Measurements from ENCODE around the gene CINP.

The CINP gene

DNA sequence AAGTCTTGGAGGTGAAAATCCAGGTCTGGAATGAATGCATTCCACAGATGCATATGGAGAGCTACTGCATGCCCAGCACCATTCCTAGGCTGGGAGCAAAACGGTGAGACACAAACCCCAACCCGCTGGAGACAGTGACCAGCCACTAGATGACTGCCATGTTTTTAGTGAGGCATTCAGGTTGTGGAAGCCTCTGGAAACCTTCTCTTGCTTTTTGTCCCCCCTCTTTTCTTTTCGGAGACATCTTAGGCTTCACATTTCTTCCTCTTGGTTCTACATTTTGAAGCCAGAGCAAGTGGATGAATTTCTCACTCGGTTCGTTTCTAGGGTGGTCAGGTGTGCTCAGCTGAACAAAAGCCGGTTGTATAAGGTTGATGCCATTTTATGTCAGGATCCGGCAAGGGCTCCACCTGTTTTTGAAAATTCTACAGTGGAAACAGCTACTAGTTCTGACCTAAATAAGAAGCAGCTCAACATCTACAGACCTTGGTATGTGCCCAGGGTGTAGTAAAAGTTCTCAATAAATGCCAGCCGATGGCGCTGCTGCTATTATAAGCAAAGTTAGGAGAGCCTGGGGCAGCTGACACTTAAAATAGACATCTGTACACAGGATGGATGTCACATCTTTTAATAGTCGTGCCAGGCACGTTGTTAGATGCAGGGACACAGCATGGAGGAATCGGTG lies 45.0 kb downstream of the CINP start:
- Histone ChIP-seq H3K36me3 (replicated peaks; ENCODE audit: low read depth, low read length) (no peaks in the 10 kb centered on the region), H3K4me3 (ENCODE audit: low read length) (peak overlapping the region; percentile 91), H3K9me3 (ENCODE audit: insufficient read depth, low read length) (no peaks in the 10 kb centered on the region), H3K79me2 (ENCODE audit: low read length) (peaks cover 15% of the 10 kb centered on the region), H3K9ac (ENCODE audit: low read length) (peak overlapping the region; percentile 79), H4K20me1 (ENCODE audit: insufficient read depth, low read length) (no peaks in the 10 kb centered on the region), H2AFZ (ENCODE audit: low read depth, low read length) (peak overlapping the region; percentile 94), H3K4me2 (ENCODE audit: low read length) (peak overlapping the region; percentile 90), H3K27me3 (ENCODE audit: low read depth, low read length) (no peaks in the 10 kb centered on the region), H3K27ac (ENCODE audit: low read length) (peak overlapping the region; percentile 69), H3K4me1 (ENCODE audit: low read length) (peaks cover 39% of the 10 kb centered on the region)
- TF ChIP-seq EZH2phosphoT487 (IDR thresholded peaks at IDR 0.05; ENCODE audit: low read depth) = no peak
- TF ChIP-seq, protein P1, sequence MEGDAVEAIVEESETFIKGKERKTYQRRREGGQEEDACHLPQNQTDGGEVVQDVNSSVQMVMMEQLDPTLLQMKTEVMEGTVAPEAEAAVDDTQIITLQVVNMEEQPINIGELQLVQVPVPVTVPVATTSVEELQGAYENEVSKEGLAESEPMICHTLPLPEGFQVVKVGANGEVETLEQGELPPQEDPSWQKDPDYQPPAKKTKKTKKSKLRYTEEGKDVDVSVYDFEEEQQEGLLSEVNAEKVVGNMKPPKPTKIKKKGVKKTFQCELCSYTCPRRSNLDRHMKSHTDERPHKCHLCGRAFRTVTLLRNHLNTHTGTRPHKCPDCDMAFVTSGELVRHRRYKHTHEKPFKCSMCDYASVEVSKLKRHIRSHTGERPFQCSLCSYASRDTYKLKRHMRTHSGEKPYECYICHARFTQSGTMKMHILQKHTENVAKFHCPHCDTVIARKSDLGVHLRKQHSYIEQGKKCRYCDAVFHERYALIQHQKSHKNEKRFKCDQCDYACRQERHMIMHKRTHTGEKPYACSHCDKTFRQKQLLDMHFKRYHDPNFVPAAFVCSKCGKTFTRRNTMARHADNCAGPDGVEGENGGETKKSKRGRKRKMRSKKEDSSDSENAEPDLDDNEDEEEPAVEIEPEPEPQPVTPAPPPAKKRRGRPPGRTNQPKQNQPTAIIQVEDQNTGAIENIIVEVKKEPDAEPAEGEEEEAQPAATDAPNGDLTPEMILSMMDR (IDR thresholded peaks at IDR 0.05; ENCODE audit: low read depth, low read length) = peak; percentile 65

DNA sequence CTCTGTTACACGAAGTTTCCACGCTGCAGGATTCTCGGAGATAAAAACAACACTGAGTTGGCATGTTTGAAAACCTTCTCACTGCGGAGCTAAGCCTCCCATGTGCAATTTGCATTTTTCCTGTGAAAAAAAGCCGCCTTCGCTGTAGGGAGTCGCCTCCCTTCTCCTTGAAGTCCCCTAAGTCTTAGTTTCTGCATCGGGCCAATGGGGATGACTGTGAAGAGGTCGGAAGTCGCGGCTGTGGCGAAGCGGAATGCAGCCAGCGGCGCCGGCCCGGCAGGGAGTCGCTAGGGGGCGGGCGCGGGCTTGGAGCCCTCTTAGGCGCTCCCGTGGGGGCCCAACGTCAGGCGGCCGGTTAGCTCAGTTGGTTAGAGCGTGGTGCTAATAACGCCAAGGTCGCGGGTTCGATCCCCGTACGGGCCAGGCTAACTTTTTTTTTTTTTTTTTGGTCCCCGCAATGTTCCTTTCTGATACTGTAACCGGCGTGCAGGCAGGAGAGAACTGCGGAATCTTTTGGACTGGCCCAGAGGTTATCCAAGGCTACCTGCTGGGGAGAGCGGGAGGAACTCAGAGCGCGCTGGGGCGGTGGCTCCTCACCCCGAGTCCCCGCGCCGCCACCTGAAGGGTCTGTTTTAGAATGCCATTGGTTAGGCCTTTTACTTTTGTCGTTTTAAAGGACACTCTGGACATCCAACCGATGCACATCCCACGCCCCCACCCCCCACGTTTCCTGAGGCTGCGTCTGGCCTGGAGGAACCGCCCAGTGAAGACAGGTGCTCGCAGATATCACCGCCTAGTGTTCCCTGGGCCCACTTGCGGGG lies 45.7 kb downstream of the CINP start:
- TF ChIP-seq EZH2phosphoT487 (IDR thresholded peaks at IDR 0.05; ENCODE audit: low read depth) = no peak
- TF ChIP-seq, protein P1 (IDR thresholded peaks at IDR 0.05; ENCODE audit: low read depth, low read length) = peak; percentile 70
- Histone ChIP-seq H3K27me3 (ENCODE audit: low read depth, low read length) (no peaks in the 10 kb centered on the region), H3K36me3 (replicated peaks; ENCODE audit: low read depth, low read length) (no peaks in the 10 kb centered on the region), H3K4me2 (ENCODE audit: low read length) (peak overlapping the region; percentile 90), H3K9ac (ENCODE audit: low read length) (peak overlapping the region; percentile 79), H3K27ac (ENCODE audit: low read length) (peak overlapping the region; percentile 69), H3K4me3 (ENCODE audit: low read length) (peak overlapping the region; percentile 91), H4K20me1 (ENCODE audit: insufficient read depth, low read length) (no peaks in the 10 kb centered on the region), H3K4me1 (ENCODE audit: low read length) (peaks cover 39% of the 10 kb centered on the region), H3K9me3 (ENCODE audit: insufficient read depth, low read length) (no peaks in the 10 kb centered on the region), H3K79me2 (ENCODE audit: low read length) (peaks cover 15% of the 10 kb centered on the region), H2AFZ (ENCODE audit: low read depth, low read length) (peak overlapping the region; percentile 97)

DNA sequence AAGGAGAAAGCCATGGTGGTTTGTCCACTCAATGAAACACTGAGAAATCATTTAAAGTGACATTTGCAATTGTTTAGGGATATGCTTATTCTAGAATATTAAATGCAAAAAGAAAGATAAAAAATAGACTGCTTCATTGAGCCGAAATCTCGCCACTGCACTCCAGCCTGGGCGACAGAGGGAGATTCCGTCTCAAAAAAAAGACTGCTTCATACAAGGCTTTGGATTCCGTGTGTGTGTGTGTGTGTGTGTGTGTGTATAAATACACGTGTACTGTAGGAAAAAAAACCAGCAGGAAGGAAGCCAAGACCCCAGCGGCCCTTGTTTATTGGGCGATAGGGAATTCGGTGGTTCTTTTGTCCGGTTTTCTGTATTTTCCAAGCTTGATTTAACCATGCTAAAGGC lies 46.4 kb downstream of the CINP start:
- Histone ChIP-seq H3K9ac (ENCODE audit: low read length) (peak overlapping the region; percentile 64), H3K9me3 (ENCODE audit: insufficient read depth, low read length) (no peaks in the 10 kb centered on the region), H3K27me3 (ENCODE audit: low read depth, low read length) (no peaks in the 10 kb centered on the region), H3K36me3 (replicated peaks; ENCODE audit: low read depth, low read length) (no peaks in the 10 kb centered on the region), H3K4me2 (ENCODE audit: low read length) (peak overlapping the region; percentile 82), H3K4me1 (ENCODE audit: low read length) (peaks cover 39% of the 10 kb centered on the region), H3K79me2 (ENCODE audit: low read length) (peaks cover 15% of the 10 kb centered on the region), H3K4me3 (ENCODE audit: low read length) (peak overlapping the region; percentile 91), H4K20me1 (ENCODE audit: insufficient read depth, low read length) (no peaks in the 10 kb centered on the region), H3K27ac (ENCODE audit: low read length) (no peak overlapping the region), H2AFZ (ENCODE audit: low read depth, low read length) (peak overlapping the region; percentile 97)
- TF ChIP-seq EZH2phosphoT487 (IDR thresholded peaks at IDR 0.05; ENCODE audit: low read depth) = no peak
- TF ChIP-seq, protein P1 (IDR thresholded peaks at IDR 0.05; ENCODE audit: low read depth, low read length) = no peak

DNA sequence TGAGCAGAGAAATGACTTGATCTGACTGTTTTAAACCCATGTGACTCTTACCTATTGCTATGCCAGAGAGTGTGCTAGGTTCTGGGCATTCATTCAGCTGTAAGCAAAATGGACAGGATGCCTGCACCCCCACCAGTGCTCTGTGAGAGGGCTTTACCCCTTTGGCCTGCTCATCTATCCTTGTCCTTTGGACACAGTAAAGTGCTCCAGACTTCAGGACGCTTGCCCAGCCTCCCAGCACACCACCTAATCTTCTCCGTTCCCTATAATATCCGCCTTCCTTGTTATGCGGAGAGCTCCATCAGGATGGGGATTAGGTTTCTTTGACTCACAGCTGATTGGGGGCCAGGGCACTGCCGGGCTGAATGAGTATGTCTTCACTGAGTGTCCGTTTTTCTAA lies 47.6 kb downstream of the CINP start:
- H3K4me3 ChIP-seq (ENCODE audit: low read length) = peak overlapping the region; percentile 88

More for the DNA sequence above, 47.6 kb downstream of the CINP start:
- H2AFZ ChIP-seq (ENCODE audit: low read depth, low read length) = peak overlapping the region; percentile 87
- H3K4me1 ChIP-seq (ENCODE audit: low read length) = peaks cover 31% of the 10 kb centered on the region
- no peaks in the 10 kb centered on the region for H3K36me3 ChIP-seq (replicated peaks; ENCODE audit: low read depth, low read length)
- H3K9me3 ChIP-seq (ENCODE audit: insufficient read depth, low read length) = no peaks in the 10 kb centered on the region
- H3K4me2 ChIP-seq (ENCODE audit: low read length) = peak overlapping the region; percentile 83
- H3K9ac ChIP-seq (ENCODE audit: low read length) = peak overlapping the region; percentile 58; the same call in 1 of the 2 replicates
- H3K27me3 ChIP-seq (ENCODE audit: low read depth, low read length) = no peaks in the 10 kb centered on the region
- no peak overlapping the region for H3K27ac ChIP-seq (ENCODE audit: low read length)
- H3K79me2 ChIP-seq (ENCODE audit: low read length) = peaks cover 4% of the 10 kb centered on the region
- H4K20me1 ChIP-seq (ENCODE audit: insufficient read depth, low read length) = no peaks in the 10 kb centered on the region
- no peak for TF ChIP-seq EZH2phosphoT487 (IDR thresholded peaks at IDR 0.05; ENCODE audit: low read depth)
- TF ChIP-seq, protein P1 (IDR thresholded peaks at IDR 0.05; ENCODE audit: low read depth, low read length) = no peak

Data from OCI-LY3 (cell line).